Measurements from ENCODE around the gene NOL8.

DNA sequence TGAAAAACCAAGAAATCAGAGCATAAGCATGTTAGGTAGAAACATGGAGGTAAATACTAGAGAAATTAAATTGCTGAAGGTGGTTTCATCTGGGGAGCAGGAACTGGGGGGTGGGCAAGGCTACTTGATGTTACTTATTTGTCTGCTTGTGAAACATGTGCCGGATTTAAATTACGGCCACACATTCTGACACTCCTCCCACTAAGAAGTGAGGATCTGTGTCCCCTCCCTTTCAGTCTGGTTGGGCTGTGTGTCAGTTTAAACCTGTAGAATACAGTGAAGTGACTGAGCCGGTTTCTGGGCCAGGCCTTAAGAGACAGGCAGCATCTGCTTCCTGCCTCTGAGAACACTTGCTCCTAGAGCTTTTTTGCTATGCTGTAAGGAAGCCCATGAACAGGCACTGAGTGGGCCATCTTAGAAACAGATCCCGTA, 29.3 kb downstream of the NOL8 start:
- TF ChIP-seq, protein P1, sequence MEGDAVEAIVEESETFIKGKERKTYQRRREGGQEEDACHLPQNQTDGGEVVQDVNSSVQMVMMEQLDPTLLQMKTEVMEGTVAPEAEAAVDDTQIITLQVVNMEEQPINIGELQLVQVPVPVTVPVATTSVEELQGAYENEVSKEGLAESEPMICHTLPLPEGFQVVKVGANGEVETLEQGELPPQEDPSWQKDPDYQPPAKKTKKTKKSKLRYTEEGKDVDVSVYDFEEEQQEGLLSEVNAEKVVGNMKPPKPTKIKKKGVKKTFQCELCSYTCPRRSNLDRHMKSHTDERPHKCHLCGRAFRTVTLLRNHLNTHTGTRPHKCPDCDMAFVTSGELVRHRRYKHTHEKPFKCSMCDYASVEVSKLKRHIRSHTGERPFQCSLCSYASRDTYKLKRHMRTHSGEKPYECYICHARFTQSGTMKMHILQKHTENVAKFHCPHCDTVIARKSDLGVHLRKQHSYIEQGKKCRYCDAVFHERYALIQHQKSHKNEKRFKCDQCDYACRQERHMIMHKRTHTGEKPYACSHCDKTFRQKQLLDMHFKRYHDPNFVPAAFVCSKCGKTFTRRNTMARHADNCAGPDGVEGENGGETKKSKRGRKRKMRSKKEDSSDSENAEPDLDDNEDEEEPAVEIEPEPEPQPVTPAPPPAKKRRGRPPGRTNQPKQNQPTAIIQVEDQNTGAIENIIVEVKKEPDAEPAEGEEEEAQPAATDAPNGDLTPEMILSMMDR (IDR thresholded peaks at IDR 0.05) = no peak
- TF ChIP-seq POLR2A (IDR thresholded peaks at IDR 0.05) = no peak

Measured in heart left ventricle (tissue), 13 donors.